HFF-Myc (cell line): ENCODE data around the gene CCNY.

ENCODE experiments used
- DNase-seq: peaks from one replicate; pipeline ENCODE4 v3.0.0-alpha.2; 2011; ENCODE audit warnings: low read depth; ENCODE audit errors: extremely low read depth
- H3K4me3 ChIP-seq: replicated peaks from 2 replicates; pipeline ENCODE4 v1.5.1; 2011; ENCODE audit warnings: low read depth, mild to moderate bottlenecking, control low read depth, low read length
- CTCF ChIP-seq: IDR thresholded peaks from 2 replicates; pipeline ENCODE4 v1.5.1; 2012; ENCODE audit warnings: mild to moderate bottlenecking, low read depth, low read length, control low read depth; ENCODE audit errors: missing control alignments

Gene CCNY

DNA sequence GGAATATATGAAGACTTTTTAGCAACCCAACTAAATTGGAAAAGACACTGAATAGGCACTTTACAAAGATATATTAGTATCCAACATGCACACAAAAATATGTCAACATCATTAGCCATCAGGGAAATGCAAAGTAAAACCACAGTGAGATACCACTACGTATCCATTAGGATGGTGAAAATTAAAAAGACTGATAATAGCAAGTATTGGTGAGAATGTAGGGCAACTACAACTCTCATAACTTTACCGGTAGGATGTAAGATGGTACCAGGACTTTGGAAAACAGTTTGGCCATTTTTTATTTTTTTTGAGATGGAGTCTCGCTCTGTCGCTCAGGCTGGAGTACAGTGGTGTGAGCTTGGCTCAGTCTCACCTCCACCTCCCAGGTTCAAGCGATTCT lies 13.7 kb upstream of the CCNY start:
- no peak overlapping the region for H3K4me3 ChIP-seq
- no peak for DNase-seq
- no peak for TF ChIP-seq CTCF

- TF ChIP-seq CTCF = no peak
Observed at GRCh38 chr10:35324196-35324595, 12.1 kb upstream of the CCNY start.

DNA sequence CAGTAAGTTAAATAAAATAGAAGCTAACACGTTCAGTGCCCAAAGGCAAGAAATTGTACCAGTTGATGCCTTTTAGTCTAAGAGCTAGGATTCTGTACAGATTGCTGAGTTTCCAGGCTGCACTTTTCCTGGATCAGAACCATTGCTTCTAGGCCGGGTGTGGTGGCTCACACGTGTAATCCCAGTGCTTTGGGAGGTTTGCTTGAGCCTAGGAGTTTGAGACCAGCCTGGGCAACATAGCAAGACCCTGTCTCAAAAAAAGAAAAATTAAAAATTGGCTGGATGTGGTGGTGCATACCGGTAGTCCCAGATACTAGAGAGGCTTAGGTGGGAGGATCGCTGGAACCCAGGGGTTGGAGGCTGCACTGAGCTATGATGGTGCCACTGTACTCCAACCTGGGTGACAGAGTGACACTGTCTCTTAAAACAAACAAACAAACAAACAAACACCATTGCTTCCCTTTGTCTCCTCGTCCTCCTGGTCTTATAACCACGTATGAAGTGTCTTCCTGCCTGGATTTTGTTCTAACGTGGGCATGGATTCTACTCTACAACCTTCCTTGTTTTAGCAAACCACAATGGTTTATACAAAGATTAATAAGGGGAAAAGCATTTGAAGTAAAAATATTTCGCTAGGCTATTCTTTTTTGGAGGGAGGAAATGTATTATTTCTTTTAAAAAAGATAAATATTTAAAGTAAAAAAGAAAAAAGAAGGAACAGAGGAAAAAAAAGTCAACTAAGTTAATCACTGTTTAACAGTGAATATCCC lies 9.7 kb upstream of the CCNY start:
- DNase-seq = no peak
- H3K4me3 ChIP-seq = no peak overlapping the region
- TF ChIP-seq CTCF = no peak

More at GRCh38 chr10:35324196-35324595, 12.1 kb upstream of the CCNY start:
- no peak overlapping the region for H3K4me3 ChIP-seq
- DNase-seq = no peak

DNA sequence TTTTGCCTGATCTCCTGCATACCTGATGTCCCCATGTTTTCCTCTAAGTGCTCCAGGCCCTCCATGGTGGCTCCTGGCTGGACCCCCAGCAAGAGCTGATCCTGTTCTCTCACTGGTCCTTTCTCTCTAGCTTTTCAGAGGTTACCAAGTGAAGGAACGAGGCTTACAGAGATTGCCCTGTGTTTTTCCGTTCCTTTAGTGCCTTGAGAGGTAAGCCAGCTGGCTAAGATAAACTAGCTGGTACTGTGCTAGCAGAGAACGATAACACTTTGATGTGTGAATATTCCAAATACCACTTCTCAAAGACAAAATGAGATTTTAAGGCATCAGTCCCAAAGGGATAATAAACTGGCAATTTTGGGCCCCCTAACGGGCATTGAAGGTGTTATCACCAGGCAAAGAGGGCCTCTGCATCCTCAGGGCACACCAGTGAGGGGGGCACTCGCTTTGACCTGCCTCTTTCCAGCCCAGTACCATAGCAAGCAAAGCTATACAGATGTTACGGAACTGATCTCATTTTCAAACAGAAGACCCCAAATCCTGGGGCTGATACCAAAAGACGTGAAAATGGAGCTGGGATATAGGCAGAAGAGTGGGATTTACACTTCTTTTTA lies 8.4 kb upstream of the CCNY start:
- no peak for DNase-seq
- H3K4me3 ChIP-seq = no peak overlapping the region
- TF ChIP-seq CTCF = no peak

GRCh38 chr10:35328404-35329037 lies 7.8 kb upstream of the CCNY start:
- DNase-seq = peak; percentile 19
- TF ChIP-seq CTCF = no peak

GRCh38 chr10:35329520-35329919 lies 6.8 kb upstream of the CCNY start:
- TF ChIP-seq CTCF = no peak
- DNase-seq = no peak
- H3K4me3 ChIP-seq = no peak overlapping the region

More at GRCh38 chr10:35328404-35329037, 7.8 kb upstream of the CCNY start:
- H3K4me3 ChIP-seq = no peak overlapping the region
